ENCODE results near the gene FAM180A.

The FAM180A gene

DNA sequence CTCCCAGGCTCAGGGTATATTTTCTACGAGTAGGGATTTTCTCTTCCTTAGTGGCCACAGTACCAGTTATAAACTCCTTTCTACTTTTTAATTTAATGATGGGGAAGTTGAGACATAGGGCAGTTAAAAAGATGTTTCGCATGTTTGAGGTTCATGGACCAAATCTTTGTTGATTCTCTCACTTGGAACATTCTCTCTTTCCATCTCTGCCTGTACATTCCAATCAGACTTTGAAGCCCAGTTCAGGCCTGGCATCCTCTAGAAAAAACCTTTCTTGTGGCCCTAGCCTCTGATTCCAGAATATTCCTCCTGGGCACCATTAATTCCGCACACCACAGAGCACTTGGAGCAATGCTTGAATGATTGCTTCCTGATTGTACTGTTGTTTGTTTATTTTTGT, 39.1 kb downstream of the FAM180A start:
- Histone ChIP-seq H3F3A (ENCODE audit: insufficient read depth) (no peaks in the 10 kb centered on the region), H3K4me2 (ENCODE audit: low read depth, low read length, poor library complexity, severe bottlenecking) (no peak overlapping the region), H3K36me3 (ENCODE audit: low read length) (no peaks in the 10 kb centered on the region), H3K79me2 (ENCODE audit: insufficient read depth, low read length) (no peaks in the 10 kb centered on the region), H3K9me2 (replicated peaks; ENCODE audit: insufficient read depth, low read length) (no peaks in the 10 kb centered on the region), H4K20me1 (ENCODE audit: low read depth, low read length) (no peaks in the 10 kb centered on the region), H3K4me3 (ENCODE audit: insufficient read depth, low read length, poor library complexity, severe bottlenecking) (no peak overlapping the region), H3K9ac (ENCODE audit: low read length) (no peak overlapping the region), H2AFZ (ENCODE audit: low read depth, low read length, severe bottlenecking) (no peak overlapping the region), H3K27ac (ENCODE audit: low read depth, low read length) (no peak overlapping the region), H3K9me3 (ENCODE audit: insufficient read depth, low read length) (no peaks in the 10 kb centered on the region), H3K27me3 (ENCODE audit: low read length) (no peaks in the 10 kb centered on the region)
- TF ChIP-seq EZH2phosphoT487 (conservative IDR thresholded peaks at IDR 0.05; ENCODE audit: low read length) = no peak
- TF ChIP-seq, protein P1, sequence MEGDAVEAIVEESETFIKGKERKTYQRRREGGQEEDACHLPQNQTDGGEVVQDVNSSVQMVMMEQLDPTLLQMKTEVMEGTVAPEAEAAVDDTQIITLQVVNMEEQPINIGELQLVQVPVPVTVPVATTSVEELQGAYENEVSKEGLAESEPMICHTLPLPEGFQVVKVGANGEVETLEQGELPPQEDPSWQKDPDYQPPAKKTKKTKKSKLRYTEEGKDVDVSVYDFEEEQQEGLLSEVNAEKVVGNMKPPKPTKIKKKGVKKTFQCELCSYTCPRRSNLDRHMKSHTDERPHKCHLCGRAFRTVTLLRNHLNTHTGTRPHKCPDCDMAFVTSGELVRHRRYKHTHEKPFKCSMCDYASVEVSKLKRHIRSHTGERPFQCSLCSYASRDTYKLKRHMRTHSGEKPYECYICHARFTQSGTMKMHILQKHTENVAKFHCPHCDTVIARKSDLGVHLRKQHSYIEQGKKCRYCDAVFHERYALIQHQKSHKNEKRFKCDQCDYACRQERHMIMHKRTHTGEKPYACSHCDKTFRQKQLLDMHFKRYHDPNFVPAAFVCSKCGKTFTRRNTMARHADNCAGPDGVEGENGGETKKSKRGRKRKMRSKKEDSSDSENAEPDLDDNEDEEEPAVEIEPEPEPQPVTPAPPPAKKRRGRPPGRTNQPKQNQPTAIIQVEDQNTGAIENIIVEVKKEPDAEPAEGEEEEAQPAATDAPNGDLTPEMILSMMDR (IDR thresholded peaks at IDR 0.05; ENCODE audit: insufficient read depth, low read length, poor library complexity, severe bottlenecking) = no peak

- no peaks in the 10 kb centered on the region for H3F3A ChIP-seq (ENCODE audit: insufficient read depth)
- H4K20me1 ChIP-seq (ENCODE audit: low read depth, low read length) = no peaks in the 10 kb centered on the region
- H3K27ac ChIP-seq (ENCODE audit: low read depth, low read length) = no peak overlapping the region
- H2AFZ ChIP-seq (ENCODE audit: low read depth, low read length, severe bottlenecking) = no peak overlapping the region
- no peak overlapping the region for H3K4me2 ChIP-seq (ENCODE audit: low read depth, low read length, poor library complexity, severe bottlenecking)
- H3K9me2 ChIP-seq (replicated peaks; ENCODE audit: insufficient read depth, low read length) = no peaks in the 10 kb centered on the region
- no peaks in the 10 kb centered on the region for H3K79me2 ChIP-seq (ENCODE audit: insufficient read depth, low read length)
- H3K4me3 ChIP-seq (ENCODE audit: insufficient read depth, low read length, poor library complexity, severe bottlenecking) = no peak overlapping the region
- H3K9ac ChIP-seq (ENCODE audit: low read length) = no peak overlapping the region
- TF ChIP-seq EZH2phosphoT487 (conservative IDR thresholded peaks at IDR 0.05; ENCODE audit: low read length) = no peak
- TF ChIP-seq, protein P1 (IDR thresholded peaks at IDR 0.05; ENCODE audit: insufficient read depth, low read length, poor library complexity, severe bottlenecking) = no peak
- no peaks in the 10 kb centered on the region for H3K9me3 ChIP-seq (ENCODE audit: insufficient read depth, low read length)
- no peaks in the 10 kb centered on the region for H3K27me3 ChIP-seq (ENCODE audit: low read length)
- no peaks in the 10 kb centered on the region for H3K36me3 ChIP-seq (ENCODE audit: low read length)
These were observed 40.6 kb downstream of the FAM180A start for GRCh38 chr7:135708041-135708440.

GRCh38 chr7:135707570-135707966, 41.0 kb downstream of the FAM180A start:
- Histone ChIP-seq H3K27ac (ENCODE audit: low read depth, low read length) (no peak overlapping the region), H3K9ac (ENCODE audit: low read length) (no peak overlapping the region), H3K9me2 (replicated peaks; ENCODE audit: insufficient read depth, low read length) (no peaks in the 10 kb centered on the region), H3K36me3 (ENCODE audit: low read length) (no peaks in the 10 kb centered on the region), H3K79me2 (ENCODE audit: insufficient read depth, low read length) (no peaks in the 10 kb centered on the region), H4K20me1 (ENCODE audit: low read depth, low read length) (no peaks in the 10 kb centered on the region), H3K4me2 (ENCODE audit: low read depth, low read length, poor library complexity, severe bottlenecking) (no peak overlapping the region), H3K4me3 (ENCODE audit: insufficient read depth, low read length, poor library complexity, severe bottlenecking) (no peak overlapping the region), H3K9me3 (ENCODE audit: insufficient read depth, low read length) (no peaks in the 10 kb centered on the region), H3F3A (ENCODE audit: insufficient read depth) (no peaks in the 10 kb centered on the region), H2AFZ (ENCODE audit: low read depth, low read length, severe bottlenecking) (no peak overlapping the region), H3K27me3 (ENCODE audit: low read length) (no peaks in the 10 kb centered on the region)
- no peak for TF ChIP-seq EZH2phosphoT487 (conservative IDR thresholded peaks at IDR 0.05; ENCODE audit: low read length)
- TF ChIP-seq, protein P1 (IDR thresholded peaks at IDR 0.05; ENCODE audit: insufficient read depth, low read length, poor library complexity, severe bottlenecking) = no peak
